Heart right ventricle (tissue), 16 donors: ENCODE data around the gene NECTIN2. TPM values are rescaled to one million over a fixed set of nuclear protein-coding genes. Genes with fewer than 3 reads are reported as not detected.
"Not testable (repeated sequence)": the region's sequence is repeated elsewhere in the genome, so short reads cannot be mapped to it uniquely, and the experiment has no call there.

Experiments used
- ATAC-seq, 8 donors: fragments of 200-7000 bp; cut with Tn5 transposase; one replicate each; pipeline ENCODE4 v1.9.1; 2020; ENCODE audit warnings: mild to moderate bottlenecking in 8 of 8, moderate library complexity in 8 of 8, moderate number of reproducible peaks in 1 of 8
- DNase-seq, 2 donors: peaks; one replicate each; pipeline ENCODE4 v3.0.0-alpha.2; 2020
- H3K27ac ChIP-seq, 10 donors: fragments of 200-600 bp; sonication (generic) in 2 of 10; one replicate each; pipeline versions ENCODE4 v1.5.0 to v1.8.0; 2020 to 2022; ENCODE audit warnings: mild to moderate bottlenecking in 3 of 10
- H3K27me3 ChIP-seq, 7 donors: fragments of 200-600 bp; one replicate each; pipeline ENCODE4 v1.8.0; 2021 to 2022; ENCODE audit warnings: mild to moderate bottlenecking in 2 of 7
- H3K36me3 ChIP-seq, 9 donors: fragments of 200-600 bp; sonication (generic) in 1 of 9; one replicate each; pipeline versions ENCODE4 v1.5.0 to v1.8.0; 2020 to 2022; ENCODE audit warnings: mild to moderate bottlenecking in 2 of 9
- H3K4me1 ChIP-seq, 9 donors: fragments of 200-600 bp; sonication (generic) in 1 of 9; one replicate each; pipeline versions ENCODE4 v1.5.0 to v1.8.0; 2020 to 2022; ENCODE audit warnings: mild to moderate bottlenecking in 4 of 9
- H3K4me3 ChIP-seq, 10 donors: fragments of 200-600 bp; sonication (generic) in 2 of 10; one replicate each; pipeline versions ENCODE4 v1.5.0 to v1.8.0; 2020 to 2022; ENCODE audit warnings: mild to moderate bottlenecking in 7 of 10, moderate library complexity in 2 of 10
- H3K9me3 ChIP-seq, 11 donors: fragments of 200-600 bp in 10 of 11; sonication (generic) in 2 of 11; one replicate each; pipeline versions ENCODE4 v1.5.0 to v1.8.0; 2013 to 2022; ENCODE audit warnings: mild to moderate bottlenecking in 2 of 11, control low read depth in 1 of 11, moderate library complexity in 1 of 11
- WGBS, 2 donors: extraction: QIAGEN DNeasy Blood & Tissue Kit; methylation state at CpG; one replicate each; pipeline ENCODE4 v1.1.7; 2013; ENCODE audit warnings: inconsistent platforms in 1 of 2; 5-methylcytosine and 5-hydroxymethylcytosine counted together
- intact Hi-C, 10 donors: fragments of 100-400 bp; cut with DNase I; formaldehyde crosslinking; loops; one replicate each; pipeline versions ENCODE4 v1.11.1 to v1.14.2; 2022
- polyA plus RNA-seq, 2 donors: library from polyadenylated mRNA; stranded (reverse); fragments of 200-250 nt; gene quantifications; one replicate each; pipeline ENCODE4 v1.2.3, GENCODE V29; 2013
- total RNA-seq, 10 donors: library from RNA; stranded (reverse); fragmentation: NEBNext Ultra II Directional in 3 of 10; extraction: Animal tissue kit (Norgen Biotek cat#: 25700) in 3 of 10; gene quantifications; one replicate each; pipeline versions ENCODE4 v1.2.1 to v1.2.4, GENCODE V29; 2021 to 2023
- TF ChIP-seq, protein P1 (sequence below), 9 donors: fragments of 200-600 bp; sonication (generic) in 2 of 9; IDR thresholded peaks; one replicate each; pipeline versions ENCODE4 v1.5.0 to v1.8.0; 2021 to 2022; ENCODE audit warnings: antibody characterized with exemption in 9 of 9, mild to moderate bottlenecking in 5 of 9, moderate library complexity in 1 of 9
- donor health status: Arrhythmogenic right ventricular cardiomyopathy.
- donor health status: ischemic (EF 13 %, LVEDD 7.1; RV severe dilation, severe dysfunction).
- donor health status: healthy with polysubstance abuse.
- donor health status: DM: no; HTN: yes; CAD: no.
- donor health status: DM: no; HTN: no; CAD: no.
- donor health status: ischemic (EF 25% LVEDD 6.9; RV normal size, moderate dysfunction).
- donor health status: ischemic (EF 25% LVEDD 5.7; RV mildly dilated, moderate dysfunction).
- donor health status: healthy.
- donor health status: DM: yes; HTN: yes; CAD: no.
- donor health status: Ischemic cardiomyopathy.
- donor health status: ischemic (EF 35%, LVEDD 5.7; RV mildly dilated, moderate dysfunction).
- donor health status: nonischemic (EF 11% LVEDD 7.7; RV severe dilation, severe dysfunction).
- donor health status: DM: yes; HTN: yes; CAD: no.
- donor health status: PGD.
- donor health status: ischemic (EF 29% LVEDD 5.4; RV normal size, mild dysfunction).
- donor health status: nonischemic (EF 23%, LVEDD 6.1; RV moderate dilation, normal function).

NECTIN2 gene
- total and polyA plus RNA-seq, 12 donors, result 34.1 to 96.8 (median 49.0) TPM

DNA sequence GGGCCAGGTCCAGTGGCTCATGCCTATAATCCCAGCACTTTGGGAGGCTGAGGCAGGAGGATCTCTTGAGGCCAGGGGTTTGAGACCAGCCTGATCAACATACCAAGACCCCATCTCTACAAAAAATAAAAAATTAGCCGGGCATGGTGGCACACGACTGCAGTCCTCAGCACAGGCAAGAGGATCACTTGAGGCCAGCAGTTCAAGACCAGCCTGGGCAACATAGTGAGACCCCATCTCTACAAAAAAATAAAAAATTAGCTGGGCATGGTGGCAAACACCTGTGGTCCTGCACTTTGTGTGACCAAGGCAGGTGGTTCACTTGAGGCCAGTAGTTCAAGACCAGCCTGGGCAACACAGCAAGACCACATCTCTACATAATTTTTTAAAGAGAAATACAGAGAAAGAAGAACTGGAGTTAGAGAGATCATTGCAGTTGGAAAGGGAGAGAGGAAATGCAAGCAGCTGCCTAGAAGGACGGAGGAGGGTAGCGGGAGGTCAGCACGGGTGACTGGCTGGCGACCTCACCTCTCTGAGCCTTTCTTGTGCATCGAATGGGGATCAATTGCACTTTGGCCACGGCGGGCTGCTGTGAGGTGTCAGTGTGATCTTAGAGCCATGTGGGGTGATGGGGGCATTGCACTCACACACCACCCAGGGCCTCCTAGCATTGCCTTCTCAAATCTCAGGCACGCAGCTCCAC, 23.3 kb upstream of the NECTIN2 start:
- Histone ChIP-seq H3K27me3 (no peaks in the 10 kb centered on the region), H3K9me3 (no peaks in the 10 kb centered on the region), H3K27ac (peak overlapping the region in 7 of 10 donors; percentile 78 to 92 (median 87)), H3K36me3 (peaks cover 0 to 18% (median 0%) of the 10 kb centered on the region in 9 donors), H3K4me3 (no peak overlapping the region), H3K4me1 (peaks cover 0 to 39% (median 22%) of the 10 kb centered on the region in 9 donors)
- ATAC-seq (no peak), DNase-seq (no peak)
- WGBS, 2 donors, result 63 to 66% methylated on average over 10 of the region's 10 CpGs
- TF ChIP-seq, protein P1, sequence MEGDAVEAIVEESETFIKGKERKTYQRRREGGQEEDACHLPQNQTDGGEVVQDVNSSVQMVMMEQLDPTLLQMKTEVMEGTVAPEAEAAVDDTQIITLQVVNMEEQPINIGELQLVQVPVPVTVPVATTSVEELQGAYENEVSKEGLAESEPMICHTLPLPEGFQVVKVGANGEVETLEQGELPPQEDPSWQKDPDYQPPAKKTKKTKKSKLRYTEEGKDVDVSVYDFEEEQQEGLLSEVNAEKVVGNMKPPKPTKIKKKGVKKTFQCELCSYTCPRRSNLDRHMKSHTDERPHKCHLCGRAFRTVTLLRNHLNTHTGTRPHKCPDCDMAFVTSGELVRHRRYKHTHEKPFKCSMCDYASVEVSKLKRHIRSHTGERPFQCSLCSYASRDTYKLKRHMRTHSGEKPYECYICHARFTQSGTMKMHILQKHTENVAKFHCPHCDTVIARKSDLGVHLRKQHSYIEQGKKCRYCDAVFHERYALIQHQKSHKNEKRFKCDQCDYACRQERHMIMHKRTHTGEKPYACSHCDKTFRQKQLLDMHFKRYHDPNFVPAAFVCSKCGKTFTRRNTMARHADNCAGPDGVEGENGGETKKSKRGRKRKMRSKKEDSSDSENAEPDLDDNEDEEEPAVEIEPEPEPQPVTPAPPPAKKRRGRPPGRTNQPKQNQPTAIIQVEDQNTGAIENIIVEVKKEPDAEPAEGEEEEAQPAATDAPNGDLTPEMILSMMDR (IDR thresholded peaks at IDR 0.05), result no peak
- intact Hi-C loops, result no loop called here

DNA sequence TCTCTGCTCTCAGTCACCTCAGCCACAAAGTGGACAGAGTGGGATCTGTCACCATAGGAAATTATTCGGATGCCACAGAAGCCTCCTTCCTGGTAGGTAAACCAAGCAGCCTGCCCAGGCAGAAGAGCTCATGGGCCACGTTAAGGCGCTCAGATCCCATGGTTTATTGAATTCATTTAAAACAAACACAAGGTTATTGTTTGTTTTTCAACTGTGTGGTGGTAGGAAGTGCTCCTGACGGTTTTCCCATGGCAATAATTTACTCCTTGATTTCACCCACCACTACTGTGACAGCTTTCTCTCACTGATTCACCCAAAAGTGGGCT, 22.8 kb upstream of the NECTIN2 start:
- WGBS, 2 donors, result 52 to 56% methylated on average over 4 of the region's 4 CpGs
- no peak for ATAC-seq
- H3K27ac ChIP-seq, result peak overlapping the region in 6 of 10 donors; percentile 37 to 92 (median 86)

DNA sequence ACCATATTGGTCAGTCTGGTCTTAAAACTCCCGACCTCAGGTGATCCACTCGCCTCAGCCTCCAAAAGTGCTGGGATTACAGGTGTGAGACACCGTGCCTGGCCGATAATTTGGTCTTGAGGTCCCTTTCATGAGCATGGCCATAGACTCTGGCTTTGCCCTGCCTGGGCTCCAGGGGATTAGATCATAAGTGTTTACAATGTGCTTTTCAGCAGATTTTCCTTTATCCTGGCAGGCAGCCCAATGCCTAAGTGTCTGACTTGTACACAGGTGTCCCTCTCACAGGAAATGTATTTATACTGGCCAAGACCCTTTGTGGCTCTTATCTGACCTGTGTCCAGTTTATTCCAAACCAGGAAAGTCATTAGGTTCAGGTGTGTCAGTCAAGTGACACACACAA, 21.3 kb upstream of the NECTIN2 start:
- ATAC-seq (no peak), DNase-seq (no peak)
- H3K36me3 ChIP-seq, result no peaks in the 10 kb centered on the region
- 78 to 90% methylated on average over 4 of the region's 4 CpGs for WGBS, 2 donors
- no peak overlapping the region for H3K4me3 ChIP-seq
- H3K27ac ChIP-seq, result no peak overlapping the region
- intact Hi-C loops, result no loop called here
- TF ChIP-seq, protein P1 (IDR thresholded peaks at IDR 0.05), result no peak
- no peaks in the 10 kb centered on the region for H3K9me3 ChIP-seq
- peaks cover 0 to 39% (median 22%) of the 10 kb centered on the region in 9 donors for H3K4me1 ChIP-seq
- no peaks in the 10 kb centered on the region for H3K27me3 ChIP-seq

More for the DNA sequence above, 22.8 kb upstream of the NECTIN2 start:
- no peak for DNase-seq
- H3K36me3 ChIP-seq, result peaks cover 0 to 13% (median 0%) of the 10 kb centered on the region in 9 donors
- H3K9me3 ChIP-seq, result no peaks in the 10 kb centered on the region
- peaks cover 0 to 39% (median 22%) of the 10 kb centered on the region in 9 donors for H3K4me1 ChIP-seq
- intact Hi-C loops, result no loop called here
- H3K27me3 ChIP-seq, result no peaks in the 10 kb centered on the region
- TF ChIP-seq, protein P1 (IDR thresholded peaks at IDR 0.05), result no peak
- H3K4me3 ChIP-seq, result no peak overlapping the region

DNA sequence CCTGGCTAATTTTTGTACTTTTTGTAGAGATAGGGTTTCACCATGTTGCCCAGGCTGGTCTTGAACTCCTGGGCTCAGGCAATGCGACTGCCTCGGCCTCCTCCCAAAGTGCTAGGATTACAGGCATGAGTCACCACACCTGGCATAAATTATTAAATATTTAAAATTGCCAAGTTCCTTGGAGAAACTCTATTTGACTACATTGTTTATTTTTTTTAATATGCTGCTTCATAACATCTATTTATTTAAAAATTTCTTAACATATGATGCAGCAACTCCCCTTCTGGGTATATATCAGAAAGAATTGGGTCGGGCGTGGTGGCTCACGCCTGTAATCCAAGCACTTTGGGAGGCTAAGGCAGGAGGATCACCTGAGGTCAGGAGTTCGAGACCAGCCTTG, 13.2 kb upstream of the NECTIN2 start:
- ATAC-seq, H3K27me3 ChIP-seq, intact Hi-C loops, H3K27ac ChIP-seq, H3K9me3 ChIP-seq, H3K4me1 ChIP-seq, H3K36me3 ChIP-seq, H3K4me3 ChIP-seq, DNase-seq: not testable (repeated sequence)
- 93 to 96% methylated on average over 6 of the region's 6 CpGs for WGBS, 2 donors

DNA sequence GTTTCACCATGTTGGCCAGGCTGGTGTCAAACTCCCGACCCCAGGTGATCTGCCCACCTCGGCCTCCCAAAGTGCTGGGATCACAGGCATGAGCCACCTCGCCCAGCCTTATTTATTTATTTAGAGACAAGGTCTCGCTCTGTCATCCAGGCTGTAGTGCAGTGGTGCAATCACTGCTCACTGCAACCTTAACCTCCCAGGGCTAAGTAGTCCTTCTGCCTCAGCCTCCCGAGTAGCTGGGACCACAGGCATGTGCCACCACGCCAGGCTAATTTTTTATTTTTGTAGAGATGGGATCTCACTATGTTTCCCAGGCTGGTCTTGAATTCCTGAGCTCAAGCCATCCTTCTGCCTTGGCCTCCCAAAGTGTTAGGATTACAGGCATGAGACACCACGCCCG, 11.7 kb upstream of the NECTIN2 start:
- H3K27ac ChIP-seq, H3K27me3 ChIP-seq, H3K36me3 ChIP-seq, DNase-seq, H3K9me3 ChIP-seq, ATAC-seq, H3K4me3 ChIP-seq, intact Hi-C loops, H3K4me1 ChIP-seq: not testable (repeated sequence)
- WGBS, 2 donors, result 92 to 95% methylated on average over 8 of the region's 8 CpGs
